HCT116 (cell line): ENCODE results near the gene DYNLT2.

Experiments used
- CEBPB ChIP-seq: IDR thresholded peaks from 2 replicates; pipeline ENCODE4 v1.6.1; 2012; ENCODE audit warnings: low read depth
- EGR1 ChIP-seq: IDR thresholded peaks from 2 replicates; pipeline ENCODE4 v1.6.1; 2012; ENCODE audit warnings: low read depth
- EZH2 ChIP-seq: fragments of 200-600 bp; sonication (generic); IDR thresholded peaks from 2 replicates; pipeline ENCODE4 v1.6.1; 2017; ENCODE audit warnings: antibody characterized with exemption, mixed run types
- EZH2phosphoT487 ChIP-seq: fragments of 200-600 bp; IDR thresholded peaks from 2 replicates; pipeline ENCODE4 v1.6.1; 2018; ENCODE audit warnings: antibody characterized with exemption, borderline replicate concordance
- POLR2A ChIP-seq: IDR thresholded peaks from 2 replicates; pipeline ENCODE4 v1.7.0; 2011; ENCODE audit warnings: borderline replicate concordance; ENCODE audit not compliant: insufficient read depth, insufficient read length; ENCODE audit errors: extremely low read depth
- POLR2AphosphoS5 ChIP-seq: IDR thresholded peaks from 2 replicates; pipeline ENCODE4 v1.6.1; 2011; ENCODE audit warnings: mild to moderate bottlenecking, low read depth, low read length, moderate library complexity
- SIN3A ChIP-seq: IDR thresholded peaks from 2 replicates; pipeline ENCODE4 v1.6.1; 2012; ENCODE audit warnings: low read depth
- ZFX ChIP-seq: fragments of 450-650 bp; IDR thresholded peaks from 2 replicates; pipeline ENCODE4 v1.6.1; 2017
- ZNF274 ChIP-seq: fragments of 200-500 bp; sonication (Bioruptor generic); IDR thresholded peaks from 2 replicates; pipeline ENCODE4 v1.6.1; 2014; ENCODE audit warnings: mild to moderate bottlenecking, low read depth, low read length, inconsistent platforms
- TF ChIP-seq, protein P1 (sequence below), 3 experiments: fragments of 200-600 bp in 1 of 3; sonication (generic) in 1 of 3; IDR thresholded peaks in 2 of 3; conservative IDR thresholded peaks in 1 of 3; 2 replicates each; pipeline ENCODE4 v1.5.1; 2012 to 2017; ENCODE audit warnings: low read depth in 2 of 3, low read length in 2 of 3, antibody characterized with exemption in 1 of 3, borderline replicate concordance in 1 of 3, control low read depth in 1 of 3, mild to moderate bottlenecking in 1 of 3, mixed read lengths in 1 of 3, mixed run types in 1 of 3, moderate library complexity in 1 of 3; ENCODE audit not compliant: insufficient read depth in 1 of 3
- TF ChIP-seq, protein P2 (sequence below): IDR thresholded peaks from 2 replicates; pipeline ENCODE4 v1.6.1; 2012
- TF ChIP-seq, protein P3 (sequence below): IDR thresholded peaks from 2 replicates; pipeline ENCODE4 v1.6.1; 2012; ENCODE audit warnings: low read depth
- TF ChIP-seq, protein P4 (sequence below): IDR thresholded peaks from 2 replicates; pipeline ENCODE4 v1.6.1; 2011; ENCODE audit warnings: mild to moderate bottlenecking, low read length, moderate library complexity; ENCODE audit not compliant: insufficient replicate concordance; ENCODE audit errors: extremely low read depth
- TF ChIP-seq, protein P5 (sequence below): IDR thresholded peaks from 2 replicates; pipeline ENCODE4 v1.6.1; 2012

DNA sequence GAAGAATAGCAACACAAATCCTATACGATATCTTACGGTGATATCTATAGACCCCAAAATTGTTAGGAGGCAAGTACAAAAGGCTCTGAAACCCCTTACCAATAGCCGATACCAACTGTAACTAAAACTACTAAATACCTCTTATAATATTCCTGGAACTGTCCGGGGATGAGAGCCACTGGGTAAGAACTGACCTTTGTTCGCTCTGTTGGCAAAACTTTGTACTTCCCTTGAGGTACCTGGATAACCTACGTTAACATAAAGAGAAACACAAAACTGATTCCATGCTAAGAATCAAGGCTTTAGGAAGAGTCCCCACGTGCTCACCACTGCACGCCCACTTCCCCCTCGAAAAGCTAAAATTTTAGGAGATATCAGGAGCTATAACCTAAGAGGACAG lies 36.8 kb downstream of the DYNLT2 start:
- TF ChIP-seq POLR2A, result no peak
- TF ChIP-seq, protein P1, sequence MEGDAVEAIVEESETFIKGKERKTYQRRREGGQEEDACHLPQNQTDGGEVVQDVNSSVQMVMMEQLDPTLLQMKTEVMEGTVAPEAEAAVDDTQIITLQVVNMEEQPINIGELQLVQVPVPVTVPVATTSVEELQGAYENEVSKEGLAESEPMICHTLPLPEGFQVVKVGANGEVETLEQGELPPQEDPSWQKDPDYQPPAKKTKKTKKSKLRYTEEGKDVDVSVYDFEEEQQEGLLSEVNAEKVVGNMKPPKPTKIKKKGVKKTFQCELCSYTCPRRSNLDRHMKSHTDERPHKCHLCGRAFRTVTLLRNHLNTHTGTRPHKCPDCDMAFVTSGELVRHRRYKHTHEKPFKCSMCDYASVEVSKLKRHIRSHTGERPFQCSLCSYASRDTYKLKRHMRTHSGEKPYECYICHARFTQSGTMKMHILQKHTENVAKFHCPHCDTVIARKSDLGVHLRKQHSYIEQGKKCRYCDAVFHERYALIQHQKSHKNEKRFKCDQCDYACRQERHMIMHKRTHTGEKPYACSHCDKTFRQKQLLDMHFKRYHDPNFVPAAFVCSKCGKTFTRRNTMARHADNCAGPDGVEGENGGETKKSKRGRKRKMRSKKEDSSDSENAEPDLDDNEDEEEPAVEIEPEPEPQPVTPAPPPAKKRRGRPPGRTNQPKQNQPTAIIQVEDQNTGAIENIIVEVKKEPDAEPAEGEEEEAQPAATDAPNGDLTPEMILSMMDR (IDR thresholded peaks at IDR 0.05 in 2 of 3, conservative IDR thresholded peaks at IDR 0.05 in 1 of 3; ENCODE audit: borderline replicate concordance in 1 of 3, insufficient read depth in 1 of 3, low read depth in 2 of 3, low read length in 2 of 3), result no peak
- no peak for TF ChIP-seq EZH2phosphoT487
- no peak for TF ChIP-seq EZH2
- TF ChIP-seq, protein P2, sequence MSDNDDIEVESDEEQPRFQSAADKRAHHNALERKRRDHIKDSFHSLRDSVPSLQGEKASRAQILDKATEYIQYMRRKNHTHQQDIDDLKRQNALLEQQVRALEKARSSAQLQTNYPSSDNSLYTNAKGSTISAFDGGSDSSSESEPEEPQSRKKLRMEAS, result no peak
- TF ChIP-seq CEBPB, result no peak
- TF ChIP-seq ZNF274, result no peak
- no peak for TF ChIP-seq POLR2AphosphoS5
- TF ChIP-seq, protein P3, sequence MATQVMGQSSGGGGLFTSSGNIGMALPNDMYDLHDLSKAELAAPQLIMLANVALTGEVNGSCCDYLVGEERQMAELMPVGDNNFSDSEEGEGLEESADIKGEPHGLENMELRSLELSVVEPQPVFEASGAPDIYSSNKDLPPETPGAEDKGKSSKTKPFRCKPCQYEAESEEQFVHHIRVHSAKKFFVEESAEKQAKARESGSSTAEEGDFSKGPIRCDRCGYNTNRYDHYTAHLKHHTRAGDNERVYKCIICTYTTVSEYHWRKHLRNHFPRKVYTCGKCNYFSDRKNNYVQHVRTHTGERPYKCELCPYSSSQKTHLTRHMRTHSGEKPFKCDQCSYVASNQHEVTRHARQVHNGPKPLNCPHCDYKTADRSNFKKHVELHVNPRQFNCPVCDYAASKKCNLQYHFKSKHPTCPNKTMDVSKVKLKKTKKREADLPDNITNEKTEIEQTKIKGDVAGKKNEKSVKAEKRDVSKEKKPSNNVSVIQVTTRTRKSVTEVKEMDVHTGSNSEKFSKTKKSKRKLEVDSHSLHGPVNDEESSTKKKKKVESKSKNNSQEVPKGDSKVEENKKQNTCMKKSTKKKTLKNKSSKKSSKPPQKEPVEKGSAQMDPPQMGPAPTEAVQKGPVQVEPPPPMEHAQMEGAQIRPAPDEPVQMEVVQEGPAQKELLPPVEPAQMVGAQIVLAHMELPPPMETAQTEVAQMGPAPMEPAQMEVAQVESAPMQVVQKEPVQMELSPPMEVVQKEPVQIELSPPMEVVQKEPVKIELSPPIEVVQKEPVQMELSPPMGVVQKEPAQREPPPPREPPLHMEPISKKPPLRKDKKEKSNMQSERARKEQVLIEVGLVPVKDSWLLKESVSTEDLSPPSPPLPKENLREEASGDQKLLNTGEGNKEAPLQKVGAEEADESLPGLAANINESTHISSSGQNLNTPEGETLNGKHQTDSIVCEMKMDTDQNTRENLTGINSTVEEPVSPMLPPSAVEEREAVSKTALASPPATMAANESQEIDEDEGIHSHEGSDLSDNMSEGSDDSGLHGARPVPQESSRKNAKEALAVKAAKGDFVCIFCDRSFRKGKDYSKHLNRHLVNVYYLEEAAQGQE, result no peak
- TF ChIP-seq, protein P4, sequence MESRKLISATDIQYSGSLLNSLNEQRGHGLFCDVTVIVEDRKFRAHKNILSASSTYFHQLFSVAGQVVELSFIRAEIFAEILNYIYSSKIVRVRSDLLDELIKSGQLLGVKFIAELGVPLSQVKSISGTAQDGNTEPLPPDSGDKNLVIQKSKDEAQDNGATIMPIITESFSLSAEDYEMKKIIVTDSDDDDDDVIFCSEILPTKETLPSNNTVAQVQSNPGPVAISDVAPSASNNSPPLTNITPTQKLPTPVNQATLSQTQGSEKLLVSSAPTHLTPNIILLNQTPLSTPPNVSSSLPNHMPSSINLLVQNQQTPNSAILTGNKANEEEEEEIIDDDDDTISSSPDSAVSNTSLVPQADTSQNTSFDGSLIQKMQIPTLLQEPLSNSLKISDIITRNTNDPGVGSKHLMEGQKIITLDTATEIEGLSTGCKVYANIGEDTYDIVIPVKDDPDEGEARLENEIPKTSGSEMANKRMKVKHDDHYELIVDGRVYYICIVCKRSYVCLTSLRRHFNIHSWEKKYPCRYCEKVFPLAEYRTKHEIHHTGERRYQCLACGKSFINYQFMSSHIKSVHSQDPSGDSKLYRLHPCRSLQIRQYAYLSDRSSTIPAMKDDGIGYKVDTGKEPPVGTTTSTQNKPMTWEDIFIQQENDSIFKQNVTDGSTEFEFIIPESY, result no peak
- no peak for TF ChIP-seq ZFX
- TF ChIP-seq, protein P5, sequence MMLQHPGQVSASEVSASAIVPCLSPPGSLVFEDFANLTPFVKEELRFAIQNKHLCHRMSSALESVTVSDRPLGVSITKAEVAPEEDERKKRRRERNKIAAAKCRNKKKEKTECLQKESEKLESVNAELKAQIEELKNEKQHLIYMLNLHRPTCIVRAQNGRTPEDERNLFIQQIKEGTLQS, result no peak
- no peak for TF ChIP-seq EGR1
- no peak for TF ChIP-seq SIN3A
